Right atrium auricular region (tissue), 2 donors: ENCODE data around the gene GNPTAB. TPM values are rescaled to one million over a fixed set of nuclear protein-coding genes. Genes with fewer than 3 reads are reported as not detected.

Source experiments
- DNase-seq: peaks from one replicate; pipeline ENCODE4 v3.0.0-alpha.2; 2019; ENCODE audit warnings: low spot score
- H3K27ac ChIP-seq, 2 donors: fragments of 200-600 bp; sonication (generic); 1 replicate in 1 of 2; 2 replicates in 1 of 2; pipeline ENCODE4 v1.5.1; 2016 to 2019
- H3K27me3 ChIP-seq, 2 donors: fragments of 200-600 bp; sonication (generic); one replicate each; pipeline versions ENCODE4 v1.5.1 to v1.6.0; 2017 to 2019
- H3K36me3 ChIP-seq: fragments of 200-600 bp; sonication (generic); one replicate; pipeline ENCODE4 v1.5.1; 2016
- H3K4me1 ChIP-seq, 2 donors: fragments of 200-600 bp; sonication (generic); one replicate each; pipeline versions ENCODE4 v1.5.1 to v1.6.0; 2017 to 2019
- H3K4me3 ChIP-seq, 2 donors: fragments of 200-600 bp; sonication (generic); 1 replicate in 1 of 2; 2 replicates in 1 of 2; pipeline ENCODE4 v1.5.1; 2017 to 2019; ENCODE audit warnings: mild to moderate bottlenecking in 1 of 2, moderate library complexity in 1 of 2
- H3K9me3 ChIP-seq, 2 donors: fragments of 200-600 bp; sonication (generic); one replicate each; pipeline ENCODE4 v1.5.1; 2019
- total RNA-seq, 2 donors: library from RNA; depleted of rRNA; stranded (reverse); fragments of >200 nt; gene quantifications; one replicate each; pipeline ENCODE4 v1.1.0, GENCODE V29; 2016
- TF ChIP-seq, protein P1 (sequence below), 2 donors: fragments of 200-600 bp; sonication (generic); IDR thresholded peaks; one replicate each; pipeline ENCODE4 v1.5.1; 2019; ENCODE audit warnings: antibody characterized with exemption in 2 of 2

GNPTAB gene
- total RNA-seq, 2 donors from 2014 or later = 25.3 to 32.6 TPM

DNA sequence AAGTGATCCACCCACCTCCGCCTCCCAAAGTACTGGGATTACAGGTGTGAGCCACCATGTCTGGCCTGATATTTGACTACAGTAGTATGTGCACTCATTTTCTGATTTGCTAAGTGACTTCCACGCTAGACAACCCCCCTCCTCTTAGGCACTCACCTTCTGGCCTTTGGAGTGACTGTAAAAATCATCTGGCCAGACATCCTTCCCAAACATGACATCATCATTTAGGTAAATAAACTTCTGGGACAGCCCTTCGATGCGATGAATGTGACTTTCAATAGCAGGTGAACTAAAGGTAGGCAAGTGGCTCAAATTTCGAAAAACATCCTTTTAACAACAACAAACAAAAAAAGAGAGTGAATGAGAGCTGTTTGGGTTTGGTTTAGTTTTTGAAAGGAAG, 60.9 kb downstream of the GNPTAB start:
- TF ChIP-seq, protein P1, sequence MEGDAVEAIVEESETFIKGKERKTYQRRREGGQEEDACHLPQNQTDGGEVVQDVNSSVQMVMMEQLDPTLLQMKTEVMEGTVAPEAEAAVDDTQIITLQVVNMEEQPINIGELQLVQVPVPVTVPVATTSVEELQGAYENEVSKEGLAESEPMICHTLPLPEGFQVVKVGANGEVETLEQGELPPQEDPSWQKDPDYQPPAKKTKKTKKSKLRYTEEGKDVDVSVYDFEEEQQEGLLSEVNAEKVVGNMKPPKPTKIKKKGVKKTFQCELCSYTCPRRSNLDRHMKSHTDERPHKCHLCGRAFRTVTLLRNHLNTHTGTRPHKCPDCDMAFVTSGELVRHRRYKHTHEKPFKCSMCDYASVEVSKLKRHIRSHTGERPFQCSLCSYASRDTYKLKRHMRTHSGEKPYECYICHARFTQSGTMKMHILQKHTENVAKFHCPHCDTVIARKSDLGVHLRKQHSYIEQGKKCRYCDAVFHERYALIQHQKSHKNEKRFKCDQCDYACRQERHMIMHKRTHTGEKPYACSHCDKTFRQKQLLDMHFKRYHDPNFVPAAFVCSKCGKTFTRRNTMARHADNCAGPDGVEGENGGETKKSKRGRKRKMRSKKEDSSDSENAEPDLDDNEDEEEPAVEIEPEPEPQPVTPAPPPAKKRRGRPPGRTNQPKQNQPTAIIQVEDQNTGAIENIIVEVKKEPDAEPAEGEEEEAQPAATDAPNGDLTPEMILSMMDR (IDR thresholded peaks at IDR 0.05) = no peak
- Histone ChIP-seq H3K27ac (no peak overlapping the region), H3K9me3 (no peaks in the 10 kb centered on the region), H3K36me3 (peaks cover 11% of the 10 kb centered on the region), H3K4me3 (no peak overlapping the region), H3K4me1 (no peaks in the 10 kb centered on the region), H3K27me3 (no peaks in the 10 kb centered on the region)
- DNase-seq = no peak

DNA sequence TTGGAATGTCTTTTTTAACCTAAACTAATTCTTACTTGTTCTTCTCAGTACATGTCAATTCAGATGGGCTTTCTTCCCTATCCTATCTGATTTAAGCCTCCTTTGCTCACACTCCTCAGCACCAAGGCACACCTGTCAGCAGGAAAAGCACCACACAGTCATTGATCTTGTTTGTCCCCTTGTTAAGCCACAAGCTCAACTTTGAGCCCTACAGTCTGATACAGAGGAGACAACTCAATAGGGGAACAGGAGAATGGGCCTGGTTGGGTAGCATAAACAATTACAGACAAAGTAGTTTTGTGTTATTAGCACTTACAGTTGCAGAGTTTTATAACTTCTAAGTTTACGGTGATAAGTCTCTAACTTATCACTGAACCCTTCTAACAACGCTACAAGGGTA, 62.0 kb downstream of the GNPTAB start:
- DNase-seq = no peak
- Histone ChIP-seq H3K36me3 (peaks cover 11% of the 10 kb centered on the region), H3K27ac (no peak overlapping the region), H3K27me3 (no peaks in the 10 kb centered on the region), H3K4me3 (no peak overlapping the region), H3K9me3 (no peaks in the 10 kb centered on the region), H3K4me1 (no peaks in the 10 kb centered on the region)
- TF ChIP-seq, protein P1 (IDR thresholded peaks at IDR 0.05) = no peak

DNA sequence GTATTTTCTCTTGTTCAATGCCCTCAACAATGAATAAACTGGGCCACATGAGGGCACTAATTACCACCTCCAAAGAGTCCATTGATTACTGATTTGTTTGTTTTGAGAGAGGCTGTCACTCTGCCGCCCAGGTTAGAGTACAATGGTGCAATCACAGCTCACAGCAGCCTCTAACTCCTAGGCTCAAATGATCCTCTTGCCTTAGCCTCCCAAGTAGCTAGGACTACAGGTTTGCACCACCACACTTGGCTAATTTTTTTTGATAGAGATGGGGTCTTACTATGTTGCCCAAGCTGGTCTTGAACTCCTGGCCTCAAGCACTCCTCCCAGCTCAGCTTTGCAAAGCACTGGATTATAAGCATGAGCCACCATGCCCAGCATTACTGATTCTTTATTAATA, 63.2 kb downstream of the GNPTAB start:
- Histone ChIP-seq H3K9me3 (no peaks in the 10 kb centered on the region), H3K4me1 (no peaks in the 10 kb centered on the region), H3K36me3 (peaks cover 11% of the 10 kb centered on the region), H3K27ac (no peak overlapping the region), H3K27me3 (no peaks in the 10 kb centered on the region), H3K4me3 (no peak overlapping the region)
- DNase-seq = no peak
- TF ChIP-seq, protein P1 (IDR thresholded peaks at IDR 0.05) = no peak

DNA sequence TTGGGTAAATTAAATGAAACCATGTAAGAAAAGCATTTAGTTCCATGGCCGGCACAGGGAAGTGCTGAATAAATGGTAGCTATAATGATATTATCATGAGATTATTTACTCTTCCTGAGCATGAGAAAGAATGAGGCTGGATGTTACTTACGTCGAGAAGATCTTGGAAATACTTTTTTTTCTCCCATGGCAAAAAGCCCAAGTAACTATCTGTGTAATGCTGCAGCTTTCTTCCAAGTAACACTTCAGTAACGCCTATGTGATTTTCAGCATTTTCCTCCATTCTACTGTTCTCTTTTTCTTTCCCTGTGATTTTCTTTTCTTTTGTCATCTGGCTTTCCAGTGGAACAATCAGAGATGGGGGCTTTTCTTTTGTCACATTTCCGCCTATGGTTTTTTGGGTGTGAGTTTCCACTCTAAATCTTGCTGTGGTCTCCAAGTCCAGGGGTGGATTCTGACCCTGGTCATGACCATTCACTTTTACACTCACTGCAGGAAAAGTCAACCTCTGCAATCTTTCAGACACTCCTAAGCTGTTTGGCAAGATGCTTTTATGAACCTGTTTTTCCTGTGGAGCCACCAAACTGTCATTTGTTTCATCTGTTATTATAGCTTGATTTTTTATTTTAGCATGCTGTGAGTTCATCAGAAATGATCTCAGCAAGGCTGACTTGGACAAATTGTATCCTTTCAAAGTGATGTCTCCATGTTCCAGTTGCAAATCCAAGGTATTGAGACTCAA, 66.5 kb downstream of the GNPTAB start:
- Histone ChIP-seq H3K9me3 (no peaks in the 10 kb centered on the region), H3K36me3 (peaks cover 12% of the 10 kb centered on the region), H3K4me1 (no peaks in the 10 kb centered on the region), H3K27ac (no peak overlapping the region), H3K27me3 (no peaks in the 10 kb centered on the region), H3K4me3 (no peak overlapping the region)
- TF ChIP-seq, protein P1 (IDR thresholded peaks at IDR 0.05) = no peak
- no peak for DNase-seq

DNA sequence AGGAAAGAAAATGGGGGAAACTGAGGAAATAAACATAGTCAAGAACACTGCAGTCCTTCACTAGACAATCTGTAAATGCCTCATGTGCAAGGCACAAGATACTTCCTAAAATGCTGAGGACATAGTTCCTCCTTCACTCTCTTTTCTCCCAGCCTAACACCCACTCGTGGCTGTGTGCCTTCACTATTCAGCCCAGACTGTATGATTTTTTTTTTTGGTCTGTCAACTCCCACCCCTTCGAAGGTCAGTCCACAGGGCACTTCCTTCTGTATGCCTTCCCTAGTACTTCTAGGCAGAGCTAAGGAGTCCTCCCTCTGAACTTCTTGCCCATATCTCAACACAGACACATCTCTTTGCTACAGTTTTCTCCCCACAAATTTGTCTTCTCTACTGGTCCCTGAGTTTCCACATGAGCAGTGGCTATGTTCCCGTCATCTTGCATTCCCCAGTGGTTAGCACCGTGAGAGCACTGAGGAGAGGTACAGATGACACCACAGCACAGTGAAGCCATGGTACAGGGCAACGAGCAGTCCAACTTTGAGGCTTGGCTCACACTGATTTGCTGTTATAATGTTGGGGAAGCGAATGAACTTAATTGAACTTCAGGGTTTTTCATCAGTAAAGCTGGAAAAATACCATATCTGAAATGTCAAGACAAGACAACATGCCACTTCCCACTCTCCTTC, 67.4 kb downstream of the GNPTAB start:
- no peaks in the 10 kb centered on the region for H3K9me3 ChIP-seq
- TF ChIP-seq, protein P1 (IDR thresholded peaks at IDR 0.05) = no peak
- H3K4me1 ChIP-seq = no peaks in the 10 kb centered on the region
- H3K4me3 ChIP-seq = no peak overlapping the region
- H3K27me3 ChIP-seq = no peaks in the 10 kb centered on the region
- H3K36me3 ChIP-seq = peaks cover 18% of the 10 kb centered on the region
- H3K27ac ChIP-seq = no peak overlapping the region
- DNase-seq = no peak
